ENCODE measurements around the gene UBE2D1. TPM values are rescaled to one million over a fixed set of nuclear protein-coding genes. Genes with fewer than 3 reads are reported as not detected.

The UBE2D1 gene
- 31.8 and 33.3 TPM in 2 replicates for total RNA-seq
- long read RNA-seq, transcript UBE2D1-201 (7 exons, 2,659 nt) = major isoform, 14 of 16 reads
- long read RNA-seq, partial matches to known transcripts = 0 of 16 reads
- long read RNA-seq, other reads (novel, unspliced or antisense) = 1 of 16 reads

DNA sequence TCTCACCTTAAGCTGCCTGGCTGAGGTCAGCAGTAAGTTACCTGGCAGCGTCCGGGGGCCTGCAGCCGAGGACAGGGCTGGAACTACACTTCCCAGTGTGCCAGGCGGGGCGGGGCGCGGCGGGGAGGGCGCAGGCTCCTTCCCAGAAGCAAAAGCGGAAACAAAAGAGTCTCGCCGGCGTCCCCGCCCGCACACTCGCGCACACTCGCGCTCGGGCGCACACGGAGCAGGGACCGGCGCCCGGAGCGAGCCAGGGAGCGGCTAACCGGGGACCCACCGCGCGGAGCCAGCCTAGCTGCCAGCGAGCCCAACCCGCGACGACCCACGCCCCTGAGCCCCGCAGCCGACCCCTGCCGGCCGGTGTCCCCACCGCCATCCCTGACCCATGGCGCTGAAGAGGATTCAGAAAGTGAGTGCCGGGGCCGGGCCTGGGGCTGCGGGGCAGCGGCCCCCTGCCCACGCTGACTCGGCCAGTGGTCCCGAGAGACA is at the start of gene UBE2D1:
UBE2D1 (plus strand) TSS at position 190 of the 489 bp plus-strand sequence; CDS start at position 386, 196 bp downstream.
- peak within 1 kb of the TSS; percentile 93 for H3K4me3 Mint-ChIP-seq (ENCODE audit: low read depth)
- peaks cover 3% of the 10 kb centered on the region for H3K27me3 Mint-ChIP-seq
- TF ChIP-seq, protein P1, sequence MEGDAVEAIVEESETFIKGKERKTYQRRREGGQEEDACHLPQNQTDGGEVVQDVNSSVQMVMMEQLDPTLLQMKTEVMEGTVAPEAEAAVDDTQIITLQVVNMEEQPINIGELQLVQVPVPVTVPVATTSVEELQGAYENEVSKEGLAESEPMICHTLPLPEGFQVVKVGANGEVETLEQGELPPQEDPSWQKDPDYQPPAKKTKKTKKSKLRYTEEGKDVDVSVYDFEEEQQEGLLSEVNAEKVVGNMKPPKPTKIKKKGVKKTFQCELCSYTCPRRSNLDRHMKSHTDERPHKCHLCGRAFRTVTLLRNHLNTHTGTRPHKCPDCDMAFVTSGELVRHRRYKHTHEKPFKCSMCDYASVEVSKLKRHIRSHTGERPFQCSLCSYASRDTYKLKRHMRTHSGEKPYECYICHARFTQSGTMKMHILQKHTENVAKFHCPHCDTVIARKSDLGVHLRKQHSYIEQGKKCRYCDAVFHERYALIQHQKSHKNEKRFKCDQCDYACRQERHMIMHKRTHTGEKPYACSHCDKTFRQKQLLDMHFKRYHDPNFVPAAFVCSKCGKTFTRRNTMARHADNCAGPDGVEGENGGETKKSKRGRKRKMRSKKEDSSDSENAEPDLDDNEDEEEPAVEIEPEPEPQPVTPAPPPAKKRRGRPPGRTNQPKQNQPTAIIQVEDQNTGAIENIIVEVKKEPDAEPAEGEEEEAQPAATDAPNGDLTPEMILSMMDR (IDR thresholded peaks at IDR 0.05; ENCODE audit: unreplicated experiment) = peak; percentile 54
- H3K36me3 Mint-ChIP-seq (ENCODE audit: insufficient read depth) = peaks cover 1% of the 10 kb centered on the region
- no peaks in the 10 kb centered on the region for H3K9me3 Mint-ChIP-seq (ENCODE audit: low read depth)
- peak; percentile 84 for DNase-seq (ENCODE audit: low spot score, unreplicated experiment)
- H3K4me1 Mint-ChIP-seq (ENCODE audit: low read depth) = peaks cover 14% of the 10 kb centered on the region
- peak within 1 kb of the TSS; percentile 94 for H3K27ac Mint-ChIP-seq

DNA sequence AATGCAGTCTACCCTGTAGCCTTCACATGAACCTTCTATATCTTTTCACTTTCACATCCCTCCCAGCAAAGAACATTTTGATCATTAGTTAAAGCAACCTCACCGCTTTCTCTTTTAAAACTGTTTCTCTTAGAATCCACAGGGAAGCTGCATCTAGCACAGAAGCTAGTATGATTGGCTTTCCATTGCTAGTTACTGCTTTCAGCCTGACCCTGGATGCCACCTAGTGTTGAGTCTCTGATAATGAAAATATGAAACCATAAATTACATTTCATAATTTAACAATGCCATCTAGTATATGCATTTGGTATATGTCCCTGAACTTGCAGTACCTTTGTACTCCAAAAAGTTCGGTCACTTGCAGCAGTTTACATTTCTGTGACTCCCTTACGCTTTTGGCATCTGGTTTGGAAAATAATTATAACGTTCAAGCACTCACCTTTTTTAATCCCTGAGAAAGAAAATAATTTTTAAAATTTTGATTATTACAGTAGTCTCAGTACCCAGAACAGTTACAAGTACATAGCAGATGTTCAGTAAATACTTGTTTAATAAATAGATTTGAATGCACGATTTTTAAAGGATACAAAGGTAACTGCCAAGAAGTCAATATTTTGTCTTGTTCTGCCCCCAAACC is 43.1 kb upstream of the UBE2D1 start:
- H3K27me3 Mint-ChIP-seq = no peaks in the 10 kb centered on the region
- no peaks in the 10 kb centered on the region for H3K36me3 Mint-ChIP-seq (ENCODE audit: insufficient read depth)
- TF ChIP-seq, protein P1 (IDR thresholded peaks at IDR 0.05; ENCODE audit: unreplicated experiment) = peak; percentile 63
- DNase-seq (ENCODE audit: low spot score, unreplicated experiment) = no peak
- H3K4me1 Mint-ChIP-seq (ENCODE audit: low read depth) = no peaks in the 10 kb centered on the region
- no peak overlapping the region for H3K4me3 Mint-ChIP-seq (ENCODE audit: low read depth)
- H3K27ac Mint-ChIP-seq = no peak overlapping the region
- no peaks in the 10 kb centered on the region for H3K9me3 Mint-ChIP-seq (ENCODE audit: low read depth)

DNA sequence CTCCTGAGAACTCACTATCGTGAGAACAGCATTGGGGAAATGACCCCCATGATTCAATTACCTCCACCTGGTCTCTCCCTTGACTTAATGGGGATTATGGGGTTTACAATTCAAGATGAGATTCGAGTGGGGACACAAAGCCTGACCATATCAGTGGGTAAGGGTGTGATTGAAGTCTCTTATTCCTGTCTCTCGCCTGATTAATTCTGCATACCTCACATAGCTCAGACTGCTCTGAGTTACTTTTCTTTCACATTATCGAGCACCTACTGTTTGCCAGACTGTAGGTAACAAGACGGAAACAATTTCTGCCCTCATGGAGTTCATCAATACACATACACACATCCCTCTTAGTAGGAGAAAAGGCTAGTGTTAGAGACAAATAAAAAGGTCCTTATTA is 40.8 kb upstream of the UBE2D1 start:
- no peak overlapping the region for H3K27ac Mint-ChIP-seq
- no peak overlapping the region for H3K4me3 Mint-ChIP-seq (ENCODE audit: low read depth)
- TF ChIP-seq, protein P1 (IDR thresholded peaks at IDR 0.05; ENCODE audit: unreplicated experiment) = no peak

DNA sequence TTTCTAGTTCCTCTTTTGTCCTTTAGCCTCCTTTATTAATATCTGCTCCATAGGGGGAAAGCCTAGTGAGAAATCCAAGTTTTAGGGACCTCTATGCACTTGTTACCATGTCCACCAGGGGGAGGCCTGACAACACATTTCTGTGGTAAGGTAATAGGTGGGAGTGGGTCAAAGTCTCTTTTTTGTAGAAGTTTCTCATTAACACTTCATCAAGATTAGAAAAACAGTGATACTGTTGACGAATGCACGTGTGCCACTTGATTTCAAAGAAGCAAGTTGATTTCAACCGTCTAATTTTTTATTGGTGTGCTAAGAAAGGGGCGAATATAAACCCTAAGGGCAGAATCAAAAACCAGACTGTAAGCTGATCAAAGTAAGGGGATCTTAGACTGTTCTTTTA is 35.2 kb upstream of the UBE2D1 start:
- H3K4me3 Mint-ChIP-seq (ENCODE audit: low read depth) = no peak overlapping the region
- H3K36me3 Mint-ChIP-seq (ENCODE audit: insufficient read depth) = no peaks in the 10 kb centered on the region

More for the DNA sequence above, 40.8 kb upstream of the UBE2D1 start:
- Mint-ChIP-seq H3K36me3 (ENCODE audit: insufficient read depth) (no peaks in the 10 kb centered on the region), H3K4me1 (ENCODE audit: low read depth) (no peaks in the 10 kb centered on the region), H3K9me3 (ENCODE audit: low read depth) (no peaks in the 10 kb centered on the region), H3K27me3 (no peaks in the 10 kb centered on the region)
- no peak for DNase-seq (ENCODE audit: low spot score, unreplicated experiment)

DNA sequence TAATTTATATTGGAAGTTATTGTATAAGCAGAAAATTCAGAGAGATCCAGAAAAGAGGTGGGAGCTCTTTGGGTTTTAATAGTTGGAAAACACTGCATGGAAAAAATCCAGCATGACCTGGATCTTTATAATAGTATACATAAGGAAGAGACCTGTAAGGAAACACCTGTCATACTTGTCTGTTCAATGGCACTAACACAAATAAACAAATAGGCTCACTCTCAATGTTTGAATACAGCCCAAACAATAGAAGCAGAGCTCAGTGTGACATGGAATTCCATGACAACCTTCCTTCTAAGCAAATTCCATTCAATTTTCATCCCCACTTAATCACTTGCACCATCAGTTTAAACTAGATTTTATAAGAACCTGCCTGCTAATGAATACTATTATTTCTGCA is 34.1 kb upstream of the UBE2D1 start:
- Mint-ChIP-seq H3K27ac (no peak overlapping the region), H3K4me1 (ENCODE audit: low read depth) (peaks cover 28% of the 10 kb centered on the region), H3K27me3 (no peaks in the 10 kb centered on the region), H3K4me3 (ENCODE audit: low read depth) (no peak overlapping the region), H3K9me3 (ENCODE audit: low read depth) (no peaks in the 10 kb centered on the region), H3K36me3 (ENCODE audit: insufficient read depth) (no peaks in the 10 kb centered on the region)
- TF ChIP-seq, protein P1 (IDR thresholded peaks at IDR 0.05; ENCODE audit: unreplicated experiment) = no peak
- DNase-seq (ENCODE audit: low spot score, unreplicated experiment) = no peak

More for the DNA sequence above, 35.2 kb upstream of the UBE2D1 start:
- TF ChIP-seq, protein P1 (IDR thresholded peaks at IDR 0.05; ENCODE audit: unreplicated experiment) = peak; percentile 89
- Mint-ChIP-seq H3K9me3 (ENCODE audit: low read depth) (no peaks in the 10 kb centered on the region), H3K4me1 (ENCODE audit: low read depth) (peaks cover 28% of the 10 kb centered on the region), H3K27ac (no peak overlapping the region), H3K27me3 (no peaks in the 10 kb centered on the region)
- peak; percentile 50 for DNase-seq (ENCODE audit: low spot score, unreplicated experiment)
